HG02943 (cell line): Measurements from ENCODE around the gene LAPTM5.
A peak's percentile ranks its signal among the peaks of the same experiment; 100 is the strongest.

Source experiments
- ATAC-seq: cut with Tn5 transposase; IDR thresholded peaks from one replicate; pipeline ENCODE4 v1.9.1; 2021; ENCODE audit warnings: mild to moderate bottlenecking, low read depth, moderate library complexity; ENCODE audit not compliant: unreplicated experiment

The LAPTM5 gene

DNA sequence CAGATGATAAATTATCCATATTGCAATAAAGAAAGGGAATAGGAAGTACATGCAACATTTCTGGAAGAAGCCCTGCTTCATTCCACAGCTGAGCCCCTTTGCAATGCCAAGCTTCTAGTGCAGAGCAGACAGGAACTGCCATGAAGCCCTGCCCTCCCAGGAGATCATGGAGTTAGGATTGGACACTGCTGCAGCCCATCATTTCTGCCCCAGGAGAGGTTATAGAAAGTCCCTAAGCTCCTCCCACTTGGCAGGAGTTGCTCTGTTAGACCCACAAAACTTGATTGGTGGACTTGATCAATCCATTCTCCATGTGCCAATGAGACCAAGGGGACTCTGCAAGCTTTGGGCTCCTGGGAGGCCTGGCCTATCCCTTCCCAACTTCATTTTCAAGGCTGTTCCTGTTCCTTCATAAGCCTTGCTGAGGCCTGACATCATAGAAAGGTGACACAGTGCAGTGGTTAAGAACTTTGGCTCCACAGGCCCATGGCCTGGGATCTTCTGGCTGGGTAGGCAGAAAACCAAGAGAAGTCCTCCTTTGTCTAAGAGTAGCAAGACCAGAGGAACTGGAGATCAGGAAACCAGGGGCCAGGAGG, 1.3 kb upstream of the LAPTM5 start:
- no peak for ATAC-seq

DNA sequence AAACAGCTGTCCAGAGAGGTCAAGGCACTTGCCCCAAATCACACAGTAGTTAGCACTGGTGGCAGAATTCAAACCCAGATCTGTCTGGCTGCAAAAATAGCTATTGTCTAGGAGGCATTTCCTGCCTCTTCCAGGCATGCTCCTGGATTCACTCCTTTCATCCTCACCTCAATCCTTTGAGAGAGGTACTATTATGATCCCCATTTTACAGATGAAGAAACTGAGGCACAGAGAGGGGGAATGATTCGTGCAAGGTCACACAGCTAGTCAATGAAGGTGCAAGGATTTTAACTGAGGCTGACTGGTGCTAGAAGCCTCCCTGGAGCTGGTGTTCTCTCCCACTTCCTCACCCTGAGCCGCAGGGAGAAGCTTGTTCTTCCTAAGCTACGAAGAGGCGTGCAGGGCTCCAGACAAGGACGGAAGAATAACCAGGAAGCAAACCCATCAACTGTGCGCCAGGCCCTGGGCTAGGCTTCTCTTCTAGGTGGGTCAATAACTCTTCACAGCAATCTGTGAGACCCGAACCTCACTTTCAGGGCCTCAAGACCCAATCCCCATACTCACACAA, 631 bp upstream of the LAPTM5 start:
- ATAC-seq, result no peak

- ATAC-seq, result no peak
Measured at GRCh38 chr1:30756545-30757351, 826 bp downstream of the LAPTM5 start.

DNA sequence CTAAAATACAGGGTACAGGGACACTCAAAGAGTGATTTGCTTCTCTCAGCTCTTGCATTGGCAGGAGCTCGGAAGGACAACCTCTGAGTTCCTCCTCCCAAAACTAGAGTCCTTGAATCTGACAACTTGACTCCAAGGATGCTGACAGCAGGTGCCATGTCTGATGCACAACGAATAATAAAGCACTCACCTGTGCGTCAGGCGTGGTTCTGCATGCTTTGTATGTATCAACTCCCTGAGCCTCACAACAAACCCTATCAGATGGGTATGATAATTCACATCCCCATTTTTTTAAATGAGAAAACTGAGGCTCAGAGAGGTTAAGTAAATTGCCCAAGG, 1.4 kb downstream of the LAPTM5 start:
- ATAC-seq, result no peak

GRCh38 chr1:30755746-30756145, 1.8 kb downstream of the LAPTM5 start:
- ATAC-seq, result no peak

DNA sequence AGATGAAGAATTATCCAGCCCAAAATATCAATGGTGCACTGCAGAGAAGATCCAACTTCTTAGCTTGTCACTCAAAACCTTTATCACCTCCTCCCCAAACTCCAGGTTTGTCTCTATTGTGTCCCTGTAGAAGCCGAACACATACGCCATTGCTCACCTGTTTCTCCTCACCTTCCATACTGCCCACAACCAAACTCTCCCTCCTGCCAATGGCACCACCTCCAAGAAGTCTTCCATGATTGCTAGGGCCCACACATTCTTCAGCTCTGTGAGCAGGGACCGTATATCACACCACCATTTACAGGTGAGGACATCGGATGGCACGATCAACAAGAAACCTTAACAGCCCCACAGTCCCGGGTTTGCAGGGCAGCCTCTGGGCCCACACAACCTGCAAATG, 2.2 kb downstream of the LAPTM5 start:
- no peak for ATAC-seq

DNA sequence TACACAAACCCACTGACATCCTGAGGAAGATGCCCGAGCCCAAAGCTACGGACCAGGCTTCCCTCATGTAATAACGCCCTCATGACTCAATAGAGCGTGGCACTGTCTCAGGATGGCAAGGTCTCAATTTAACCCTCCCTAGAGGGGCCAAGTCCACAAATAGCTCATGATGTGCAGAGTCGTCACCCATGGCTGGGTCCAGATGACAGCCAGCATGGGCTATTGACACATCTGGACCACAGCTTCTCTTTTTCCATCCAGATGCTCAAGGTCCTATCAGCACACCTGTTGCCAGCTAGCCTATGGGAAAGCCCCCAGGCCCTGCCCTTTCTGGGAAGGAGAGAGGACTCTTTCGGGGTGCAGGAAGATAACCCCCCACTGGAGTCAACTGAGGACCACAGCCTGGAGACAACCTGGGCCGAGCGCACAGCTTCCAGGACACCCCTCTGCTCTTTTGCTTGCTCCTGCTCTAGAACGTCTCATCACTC, 2.8 kb downstream of the LAPTM5 start:
- peak; percentile 46 for ATAC-seq

DNA sequence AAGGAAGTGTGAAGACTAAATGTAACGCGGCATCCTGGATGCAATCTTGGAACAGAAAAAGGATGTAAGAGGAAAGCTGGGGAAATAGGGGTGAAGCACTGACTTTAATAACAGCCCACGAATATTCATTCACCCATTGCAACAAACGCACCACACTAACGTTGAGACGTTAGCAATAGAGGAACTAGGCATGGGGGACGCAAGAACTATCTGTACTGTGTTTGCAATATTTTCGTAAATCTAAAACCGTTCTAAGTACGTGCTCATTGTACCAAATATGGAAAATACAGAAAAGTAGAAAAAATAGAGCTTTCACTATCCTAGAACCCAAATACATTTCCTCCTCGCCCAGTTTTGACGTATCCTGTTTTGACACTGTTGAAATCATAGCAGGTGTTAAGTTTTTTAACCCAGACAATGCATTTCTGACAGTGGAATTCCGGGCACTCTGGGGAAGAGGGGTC, 3.9 kb downstream of the LAPTM5 start:
- ATAC-seq, result no peak

DNA sequence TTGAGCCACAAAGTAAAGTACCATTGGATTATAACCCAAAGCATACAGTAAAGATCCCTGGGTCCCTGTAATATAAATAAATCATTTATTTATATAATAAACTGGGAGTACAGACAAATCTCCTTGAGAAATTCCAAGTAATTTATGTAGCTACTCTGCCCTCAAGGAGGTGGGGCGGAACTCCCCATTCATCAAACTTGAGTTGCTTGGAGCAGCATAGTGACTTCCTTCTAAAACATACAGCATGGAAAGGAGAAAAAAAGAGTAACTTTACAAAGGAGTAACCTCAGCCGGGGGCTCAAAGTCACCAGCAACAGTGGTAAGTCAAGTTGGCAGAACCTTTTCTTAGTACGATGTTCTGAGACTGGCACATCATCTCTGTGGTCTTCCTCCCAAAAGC, 4.5 kb downstream of the LAPTM5 start:
- ATAC-seq, result no peak

- no peak for ATAC-seq
Measured at GRCh38 chr1:30752651-30752908, 5.0 kb downstream of the LAPTM5 start.

DNA sequence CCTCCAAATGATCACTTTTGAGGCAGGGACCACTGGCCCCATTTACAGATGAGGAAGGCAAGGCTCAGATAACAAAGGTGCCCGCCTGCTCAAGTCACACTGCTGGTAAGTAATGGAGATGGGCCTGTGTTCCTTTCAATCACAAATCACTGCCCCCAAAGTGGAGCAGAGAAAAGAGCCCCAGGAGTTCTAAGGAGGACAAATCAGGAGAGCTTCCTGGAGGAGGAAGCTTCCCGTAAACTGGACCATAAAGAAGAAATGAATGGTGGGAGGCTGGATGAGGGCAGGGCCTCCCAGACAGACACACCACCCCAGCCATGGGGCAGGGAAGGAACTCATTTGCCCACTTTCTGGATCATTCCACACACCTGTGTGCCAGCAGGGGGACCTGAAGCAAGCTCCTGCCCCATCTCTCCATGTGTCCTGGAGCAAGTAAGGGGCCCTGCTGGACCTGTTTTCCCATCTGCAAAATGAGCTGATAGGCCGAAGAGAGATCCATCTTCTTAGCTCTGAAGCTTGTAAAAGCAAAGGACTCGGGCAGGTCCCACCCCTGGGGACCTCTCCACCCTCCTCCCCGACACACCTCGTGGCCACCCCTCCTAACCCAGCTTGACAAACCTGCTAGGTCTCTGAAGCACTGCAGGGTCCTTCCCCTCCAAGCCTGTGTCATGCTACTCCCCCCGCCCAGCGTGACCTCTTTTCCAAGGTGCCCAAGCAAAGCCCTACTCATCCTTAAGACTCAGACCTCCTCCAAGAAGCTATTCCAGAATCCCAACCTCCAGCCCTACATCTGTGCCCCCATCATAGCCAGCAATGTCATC, 5.5 kb downstream of the LAPTM5 start:
- ATAC-seq, result no peak

DNA sequence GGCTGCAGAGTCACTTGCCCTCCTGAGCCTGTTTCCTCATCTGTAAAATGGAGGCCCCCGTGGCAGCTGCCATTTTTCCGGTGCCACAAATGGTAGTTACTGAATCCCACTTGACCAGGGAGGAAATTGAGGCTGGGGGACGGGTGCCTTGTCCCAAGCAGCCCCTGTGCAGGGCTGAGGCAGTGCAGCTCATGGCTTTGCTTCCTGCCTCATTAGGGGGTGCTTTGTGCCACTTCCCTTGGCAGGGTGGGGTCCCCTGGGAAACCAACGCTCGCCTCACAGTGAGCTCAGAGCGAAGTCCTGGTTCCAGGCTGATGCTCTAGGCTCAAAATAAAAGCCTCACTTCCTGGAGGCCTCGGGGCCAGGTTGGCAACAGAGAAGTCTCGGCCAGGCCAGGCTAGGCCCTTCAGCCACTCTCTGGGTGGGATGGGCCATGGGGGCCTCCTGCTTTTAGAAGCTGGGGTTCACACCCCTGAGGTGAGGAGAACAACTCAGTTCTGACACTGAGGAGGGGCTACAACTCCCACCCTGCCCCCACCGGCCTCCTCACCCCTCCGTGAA, 6.8 kb downstream of the LAPTM5 start:
- no peak for ATAC-seq

DNA sequence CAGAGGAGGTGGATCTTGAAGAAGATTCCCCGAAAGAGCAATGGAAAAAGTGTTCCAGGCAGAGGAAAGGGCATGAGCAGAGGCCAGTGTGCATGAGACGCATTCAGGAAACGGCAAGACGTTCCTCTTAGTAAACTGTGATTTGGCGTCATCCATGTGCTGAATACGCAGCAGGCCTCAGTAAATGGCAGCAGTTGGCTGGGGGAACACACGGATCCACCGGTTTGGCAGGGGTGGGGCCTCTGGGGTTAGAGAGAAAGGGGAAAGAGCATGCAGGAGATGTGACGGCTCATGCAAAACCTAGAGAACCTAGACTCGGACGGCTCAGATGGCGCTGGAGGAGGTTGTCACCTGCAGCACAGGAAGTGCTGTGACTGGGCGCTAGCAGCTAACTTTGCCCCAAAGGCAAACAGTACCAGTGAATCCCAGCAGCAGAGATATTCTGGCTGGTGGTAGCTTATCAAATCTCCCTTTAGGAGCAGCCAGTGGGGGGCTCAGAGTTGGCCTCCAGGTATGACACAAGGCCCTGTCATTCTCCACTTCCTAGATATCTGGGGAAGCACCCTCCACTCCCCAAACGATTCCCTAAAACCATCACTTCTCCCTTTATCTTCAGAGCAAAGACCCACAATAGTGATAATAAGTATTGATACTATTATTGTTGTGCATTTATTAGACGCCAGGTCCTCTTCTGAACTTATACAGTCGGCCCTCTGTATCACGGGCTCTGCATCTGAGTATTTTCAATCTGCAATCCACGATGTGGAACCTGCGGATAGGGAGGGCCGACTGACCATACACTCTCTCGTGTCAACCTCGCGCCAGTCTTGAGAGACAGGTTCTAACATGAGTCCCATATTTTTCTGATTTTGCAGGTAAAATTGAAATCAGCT, 7.6 kb downstream of the LAPTM5 start:
- no peak for ATAC-seq

GRCh38 chr1:30748699-30749401, 8.7 kb downstream of the LAPTM5 start:
- no peak for ATAC-seq

DNA sequence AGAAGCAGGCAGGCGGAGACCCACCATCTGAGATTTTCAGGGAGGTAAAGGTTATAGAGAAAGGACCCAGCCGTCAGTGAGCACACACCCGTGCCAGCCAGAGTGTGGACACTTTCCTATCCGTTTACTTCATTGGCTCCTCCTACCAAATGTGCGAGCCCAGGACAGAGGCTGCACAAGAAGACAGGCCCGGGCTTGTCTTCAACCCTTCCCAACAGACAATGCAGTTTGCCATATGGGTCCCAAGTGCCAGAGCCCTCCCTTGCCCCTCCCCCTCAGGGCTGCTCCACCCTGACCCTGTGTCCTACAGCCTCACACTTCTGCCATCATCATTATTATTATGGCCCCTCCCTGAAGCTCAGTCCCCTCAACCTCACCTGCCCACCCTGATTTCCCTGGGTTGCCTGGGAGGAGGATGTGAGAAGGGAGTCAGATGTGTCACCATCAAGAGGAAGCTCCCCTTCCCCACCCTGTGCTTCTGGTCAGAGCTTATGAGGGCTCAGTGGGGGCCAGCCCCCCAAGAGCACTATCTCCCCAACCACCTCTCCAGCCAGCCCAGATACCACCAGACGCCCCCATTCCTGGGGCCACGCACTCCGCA, 9.4 kb downstream of the LAPTM5 start:
- no peak for ATAC-seq

DNA sequence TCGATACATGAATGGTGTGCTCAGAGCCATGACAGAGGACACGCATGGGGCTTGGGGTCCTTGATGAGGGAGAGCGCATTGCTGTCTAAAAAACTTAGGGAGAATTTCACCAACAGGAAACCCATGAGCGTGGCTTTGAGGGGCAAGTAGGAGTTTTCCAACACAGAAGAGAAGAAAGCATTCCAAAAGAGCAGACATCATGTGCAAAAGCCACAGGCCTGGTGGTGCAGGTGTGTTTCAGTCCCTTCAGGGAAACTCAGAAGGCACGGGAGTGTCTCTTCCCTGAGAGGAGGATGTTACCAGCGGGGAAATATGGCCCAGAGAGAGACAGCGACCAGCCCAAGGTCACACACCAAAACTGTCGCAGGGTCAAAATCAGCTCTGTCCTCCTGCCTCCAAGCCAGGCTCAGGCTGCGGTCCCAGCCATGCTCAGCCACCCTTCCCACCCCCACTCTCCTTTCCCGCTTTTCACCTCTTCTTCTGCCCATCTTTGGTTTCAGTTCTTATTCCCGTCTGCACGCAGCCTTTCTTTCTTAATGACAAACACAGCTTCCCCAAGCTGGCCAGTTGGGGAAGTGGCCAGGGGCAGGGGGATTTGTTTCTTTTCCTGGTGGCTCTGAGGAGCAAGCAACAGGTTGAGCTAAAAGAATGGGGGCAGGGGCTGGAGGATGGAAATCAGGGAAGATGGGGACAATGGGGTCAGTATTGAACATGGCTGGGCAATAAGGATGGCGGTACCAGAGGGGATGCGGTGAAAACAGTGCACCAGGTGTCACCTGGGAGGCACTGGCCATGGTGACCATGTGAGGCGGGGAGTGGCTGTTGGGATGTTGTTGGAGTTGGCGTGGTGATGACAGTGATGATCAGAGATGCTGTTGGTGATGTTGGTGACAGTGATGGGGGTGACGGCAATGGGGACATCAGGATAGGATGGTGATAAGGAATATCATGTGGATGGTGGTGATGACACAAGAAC, 10.3 kb downstream of the LAPTM5 start:
- no peak for ATAC-seq

DNA sequence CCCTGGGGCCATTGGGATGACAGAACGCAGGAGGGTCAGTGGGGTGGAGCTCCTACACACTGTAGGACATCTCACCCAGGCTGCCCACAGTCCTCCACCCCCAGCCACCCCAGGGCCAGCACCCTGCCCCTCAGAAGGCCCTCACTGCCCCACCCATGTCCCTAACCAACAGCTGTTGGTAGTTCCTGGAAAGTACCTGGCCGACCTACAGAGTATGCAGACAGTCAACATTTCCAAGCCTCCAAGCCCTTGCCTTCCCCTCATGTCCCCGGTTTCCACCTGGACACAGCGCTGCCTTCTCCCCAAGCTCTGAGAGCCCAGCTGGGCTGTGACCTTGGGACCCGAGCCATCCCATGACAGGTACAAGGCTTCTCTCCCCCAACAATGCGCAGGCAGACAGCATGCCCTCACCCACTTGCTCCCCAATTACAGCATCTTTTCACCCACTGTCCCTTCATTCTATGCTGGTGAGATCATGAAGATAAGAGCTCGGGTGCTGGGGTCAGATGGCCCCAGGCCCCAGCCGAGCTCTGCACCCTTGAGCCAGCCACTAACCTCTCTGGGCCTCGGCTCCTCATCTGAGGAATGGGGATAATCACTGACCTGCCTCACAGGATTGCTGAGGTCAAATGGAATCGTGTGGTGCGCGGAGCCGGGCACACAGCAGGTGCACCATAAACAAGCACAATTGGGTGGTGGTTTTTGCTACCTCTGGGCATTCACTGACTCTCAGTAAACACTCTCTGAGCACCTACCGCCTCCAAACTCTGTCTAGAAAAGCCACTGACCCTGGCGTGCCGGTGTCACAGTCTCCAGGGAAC, 11.2 kb downstream of the LAPTM5 start:
- ATAC-seq, result no peak
